Naive thymus-derived CD4-positive, alpha-beta T cell (primary cell): Measurements from ENCODE around the gene TMEM255A. TPM values are rescaled to one million over a fixed set of nuclear protein-coding genes. Genes with fewer than 3 reads are reported as not detected.

Experiments
- ATAC-seq: fragments of 150-1000 bp; cut with Tn5 transposase; 2 replicates; pipeline ENCODE4 v1.10.0; 2021; ENCODE audit warnings: mild to moderate bottlenecking, moderate library complexity
- CTCF ChIA-PET: fragments of 350-600 bp; sonication (Branson Sonifier 250); formaldehyde crosslinking; loops from one replicate; lab custom pipeline; 2021; ENCODE audit warnings: antibody characterized with exemption; lab: Charles Lee
- POLR2A ChIA-PET: fragments of 350-600 bp; sonication (Branson Sonifier 250); formaldehyde crosslinking; loops from one replicate; lab custom pipeline; 2021; ENCODE audit warnings: antibody characterized with exemption, inconsistent platforms; lab: Charles Lee
- DNase-seq, 9 donors: peaks; one replicate each; pipeline versions ENCODE4 v3.0.0 to v3.0.0-alpha.2; 2020 to 2022; ENCODE audit warnings: mixed read lengths in 1 of 9
- H3K27ac ChIP-seq: one replicate; pipeline ENCODE4 v1.7.0; 2013; ENCODE audit warnings: mild to moderate bottlenecking, low read depth, low read length, moderate library complexity
- H3K27me3 ChIP-seq, 2 donors: one replicate each; pipeline ENCODE4 v1.7.0; 2013; ENCODE audit warnings: low read length in 2 of 2, mild to moderate bottlenecking in 2 of 2, moderate library complexity in 2 of 2; ENCODE audit not compliant: control insufficient read depth in 2 of 2, insufficient read depth in 2 of 2
- H3K36me3 ChIP-seq, 3 experiments: 1 replicate in 2 of 3; 2 replicates in 1 of 3; pipeline ENCODE4 v1.7.0; 2013; ENCODE audit warnings: low read length in 3 of 3, mild to moderate bottlenecking in 3 of 3, moderate library complexity in 1 of 3; ENCODE audit not compliant: insufficient read depth in 3 of 3, control insufficient read depth in 2 of 3
- H3K4me1 ChIP-seq, 2 donors: one replicate each; pipeline ENCODE4 v1.7.0; 2013; ENCODE audit warnings: low read length in 2 of 2, mild to moderate bottlenecking in 2 of 2, moderate library complexity in 1 of 2; ENCODE audit not compliant: control insufficient read depth in 2 of 2, insufficient read depth in 2 of 2
- H3K4me3 ChIP-seq: 2 replicates; pipeline ENCODE4 v1.7.0; 2013; ENCODE audit warnings: mild to moderate bottlenecking, low read length
- H3K9me3 ChIP-seq, 3 experiments: 1 replicate in 2 of 3; 2 replicates in 1 of 3; pipeline ENCODE4 v1.7.0; 2013; ENCODE audit warnings: low read length in 3 of 3; ENCODE audit not compliant: control insufficient read depth in 2 of 3
- H3K27ac Mint-ChIP-seq, 9 donors: one replicate each; pipeline ENCODE4 v1.8.0; 2020 to 2022; ENCODE audit warnings: mixed read lengths in 9 of 9, mild to moderate bottlenecking in 8 of 9, moderate library complexity in 5 of 9, inconsistent platforms in 2 of 9
- H3K27me3 Mint-ChIP-seq, 5 donors: one replicate each; pipeline ENCODE4 v1.8.0; 2021 to 2022; ENCODE audit warnings: mixed read lengths in 5 of 5, mild to moderate bottlenecking in 1 of 5
- H3K36me3 Mint-ChIP-seq, 5 donors: one replicate each; pipeline ENCODE4 v1.8.0; 2020 to 2022; ENCODE audit warnings: mixed read lengths in 5 of 5, mild to moderate bottlenecking in 3 of 5, inconsistent platforms in 1 of 5
- H3K4me1 Mint-ChIP-seq, 7 donors: one replicate each; pipeline ENCODE4 v1.8.0; 2020 to 2022; ENCODE audit warnings: mixed read lengths in 7 of 7, mild to moderate bottlenecking in 3 of 7, inconsistent platforms in 1 of 7
- H3K4me3 Mint-ChIP-seq, 10 donors: one replicate each; pipeline ENCODE4 v1.8.0; 2020 to 2022; ENCODE audit warnings: mild to moderate bottlenecking in 10 of 10, mixed read lengths in 10 of 10, moderate library complexity in 6 of 10, inconsistent platforms in 2 of 10
- H3K9me3 Mint-ChIP-seq, 11 donors: one replicate each; pipeline ENCODE4 v1.8.0; 2020 to 2022; ENCODE audit warnings: mixed read lengths in 11 of 11, mild to moderate bottlenecking in 4 of 11, inconsistent platforms in 1 of 11, moderate library complexity in 1 of 11
- intact Hi-C, 2 donors: fragments of 100-400 bp; cut with micrococcal nuclease; formaldehyde crosslinking; loops; one replicate each; pipeline ENCODE4 v1.15.1; 2023
- polyA plus RNA-seq, 2 donors: library from polyadenylated mRNA; unstranded; fragments of 300-500 nt; fragmentation: Illumina TruSeq; gene quantifications; one replicate each; pipeline ENCODE4 v1.2.3, GENCODE V29; 2021
- total RNA-seq, 6 experiments: library from RNA in 5 of 6; stranded (reverse) in 5 of 6; gene quantifications; 1 replicate in 5 of 6; 2 replicates in 1 of 6; pipeline ENCODE4 v1.2.3 and lab custom pipeline; 2021 to 2026

The TMEM255A gene
- total and polyA plus RNA-seq, 7 experiments from 2014 or later, result 0.06 to 1.2 (median 0.12) TPM; not detected in 4

- ChIA-PET POLR2A (interaction anchor here (0.6 kb wide), 1 partner anchor 33 kb away, joined by 3 read pairs; no protein-coding TSS in a partner anchor), CTCF (interaction anchor here (0.6 to 0.9 kb wide), 4 partner anchors 10 to 1799 kb away, joined by 3 read pairs; no protein-coding TSS in a partner anchor)
- H3K27ac ChIP-seq, result no peak overlapping the region
- H3K4me1 ChIP-seq, result no peaks in the 10 kb centered on the region
- H3K36me3 ChIP-seq, result no peaks in the 10 kb centered on the region
- Mint-ChIP-seq H3K27ac (peak overlapping the region in 1 of 9 donors; percentile 1), H3K4me1 (peaks cover 0 to 12% (median 8%) of the 10 kb centered on the region in 7 donors), H3K27me3 (peaks cover 0 to 12% (median 0%) of the 10 kb centered on the region in 5 donors), H3K9me3 (no peaks in the 10 kb centered on the region), H3K36me3 (peaks cover 0 to 6% (median 0%) of the 10 kb centered on the region in 5 donors), H3K4me3 (no peak overlapping the region)
- H3K9me3 ChIP-seq, result no peaks in the 10 kb centered on the region
- ATAC-seq (peak; percentile 76), DNase-seq (peak in 8 of 9 donors; percentile 9 to 59 (median 40))
- no peak overlapping the region for H3K4me3 ChIP-seq
- H3K27me3 ChIP-seq, result no peaks in the 10 kb centered on the region
- intact Hi-C loops, result no loop called here
Observed at GRCh38 chrX:120213438-120214265, 97.6 kb downstream of the TMEM255A start.

Other genes with a start within 250 kb of the TMEM255A start
- not detected for gene RHOXF2B, start 233.8 kb downstream of the TMEM255A start, total RNA-seq
- gene RHOXF2B, start 233.8 kb downstream of the TMEM255A start, polyA plus RNA-seq, result under 1 TPM in 1 of 2 donors, not detected in 1; 0.08 TPM
- gene RHOXF1, start 195.5 kb downstream of the TMEM255A start, total RNA-seq, result 1 to 10 TPM in 2 of 5 experiments, under 1 TPM in 2, not detected in 1; 0.51 to 1.9 (median 0.99) TPM
- gene RHOXF1, start 195.5 kb downstream of the TMEM255A start, polyA plus RNA-seq, result under 1 TPM in 1 of 2 donors, not detected in 1; 0.37 TPM
- gene RHOXF2, start 152.8 kb downstream of the TMEM255A start, total RNA-seq, result under 1 TPM in 1 of 5 experiments, not detected in 4; 0.22 TPM
- gene RHOXF2, start 152.8 kb downstream of the TMEM255A start, polyA plus RNA-seq, result not detected
- gene ZBTB33, start 60.6 kb downstream of the TMEM255A start, total RNA-seq, result 10 to 100 TPM; 15.3 to 30.7 (median 26.3) TPM
- gene ZBTB33, start 60.6 kb downstream of the TMEM255A start, polyA plus RNA-seq, result 10 to 100 TPM; 13.7 to 16.0 TPM
- gene ATP1B4, start 50.6 kb upstream of the TMEM255A start, total RNA-seq, result not detected
- not detected for gene ATP1B4, start 50.6 kb upstream of the TMEM255A start, polyA plus RNA-seq
- gene LAMP2, start 157.8 kb upstream of the TMEM255A start, total RNA-seq, result 10 to 100 TPM; 22.5 to 60.3 (median 44.9) TPM
- gene LAMP2, start 157.8 kb upstream of the TMEM255A start, polyA plus RNA-seq, result 10 to 100 TPM; 78.4 to 92.3 TPM
- 10 to 100 TPM; 34.9 to 67.7 (median 43.0) TPM for gene CUL4B, start 249.5 kb upstream of the TMEM255A start, total RNA-seq
- gene CUL4B, start 249.5 kb upstream of the TMEM255A start, polyA plus RNA-seq, result 10 to 100 TPM; 22.6 to 28.8 TPM